Stimulated activated CD8-positive, alpha-beta memory T cell treated with anti-CD3 and anti-CD28 coated beads, Interleukin-2, amount 100 ng/mL, for 48 hours (primary cell): ENCODE measurements around the gene RPS6KL1.
"Not testable (repeated sequence)": the region's sequence is repeated elsewhere in the genome, so short reads cannot be mapped to it uniquely, and the experiment has no call there.

ENCODE experiments used
- DNase-seq, 2 donors: peaks; one replicate each; pipeline ENCODE4 v3.0.0-alpha.2; 2020; ENCODE audit warnings: low read depth in 2 of 2

The RPS6KL1 gene

GRCh38 chr14:74937171-74937570 lies 14.1 kb upstream of the RPS6KL1 start:
- no peak for DNase-seq

- no peak for DNase-seq
These were observed 13.7 kb upstream of the RPS6KL1 start for GRCh38 chr14:74936731-74937130.

- no peak for DNase-seq
These were observed 13.1 kb upstream of the RPS6KL1 start for GRCh38 chr14:74936151-74936550.

GRCh38 chr14:74935360-74935680 lies 12.3 kb upstream of the RPS6KL1 start:
- DNase-seq = no peak

GRCh38 chr14:74934476-74935359 lies 11.7 kb upstream of the RPS6KL1 start:
- no peak for DNase-seq

GRCh38 chr14:74934041-74934440 lies 11.0 kb upstream of the RPS6KL1 start:
- no peak for DNase-seq

- DNase-seq = not testable (repeated sequence)
These were observed 9.9 kb upstream of the RPS6KL1 start for GRCh38 chr14:74932936-74933335.

- DNase-seq = no peak
These were observed 9.4 kb upstream of the RPS6KL1 start for GRCh38 chr14:74932401-74932901.

GRCh38 chr14:74931744-74932143 lies 8.7 kb upstream of the RPS6KL1 start:
- DNase-seq = not testable (repeated sequence)

- no peak for DNase-seq
These were observed 6.2 kb upstream of the RPS6KL1 start for GRCh38 chr14:74929242-74929641.

GRCh38 chr14:74927225-74927624 lies 4.2 kb upstream of the RPS6KL1 start:
- no peak for DNase-seq

- DNase-seq = no peak
These were observed 1.0 kb upstream of the RPS6KL1 start for GRCh38 chr14:74924061-74924460.

- DNase-seq = no peak
These were observed 891 bp downstream of the RPS6KL1 start for GRCh38 chr14:74921987-74922751.

- DNase-seq = no peak
These were observed 1.9 kb downstream of the RPS6KL1 start for GRCh38 chr14:74921053-74921620.

GRCh38 chr14:74920281-74920680 lies 2.8 kb downstream of the RPS6KL1 start:
- no peak for DNase-seq

- no peak for DNase-seq
These were observed 3.5 kb downstream of the RPS6KL1 start for GRCh38 chr14:74919421-74920165.

- DNase-seq = no peak
These were observed 4.7 kb downstream of the RPS6KL1 start for GRCh38 chr14:74918380-74918779.

- DNase-seq = no peak
These were observed 5.4 kb downstream of the RPS6KL1 start for GRCh38 chr14:74917646-74918081.

GRCh38 chr14:74917178-74917543 lies 5.9 kb downstream of the RPS6KL1 start:
- DNase-seq = no peak

GRCh38 chr14:74915826-74916225 lies 7.2 kb downstream of the RPS6KL1 start:
- no peak for DNase-seq

- DNase-seq = no peak
These were observed 7.6 kb downstream of the RPS6KL1 start for GRCh38 chr14:74915426-74915825.
